Peyer's patch (tissue), 4 donors: ENCODE data around the gene SLC49A4.

Source experiments
- CTCF ChIP-seq, 6 experiments: fragments of 450-650 bp in 4 of 6; fragments of 200-600 bp in 2 of 6; sonication (generic) in 1 of 6; IDR thresholded peaks; one replicate each; pipeline ENCODE4 v1.5.1; 2017 to 2019; ENCODE audit warnings: antibody characterized with exemption in 6 of 6, mild to moderate bottlenecking in 3 of 6, moderate library complexity in 1 of 6
- POLR2A ChIP-seq, 2 donors: fragments of 450-650 bp; IDR thresholded peaks; one replicate each; pipeline ENCODE4 v1.5.1; 2017; ENCODE audit warnings: antibody characterized with exemption in 2 of 2, mild to moderate bottlenecking in 2 of 2, moderate library complexity in 2 of 2

DNA sequence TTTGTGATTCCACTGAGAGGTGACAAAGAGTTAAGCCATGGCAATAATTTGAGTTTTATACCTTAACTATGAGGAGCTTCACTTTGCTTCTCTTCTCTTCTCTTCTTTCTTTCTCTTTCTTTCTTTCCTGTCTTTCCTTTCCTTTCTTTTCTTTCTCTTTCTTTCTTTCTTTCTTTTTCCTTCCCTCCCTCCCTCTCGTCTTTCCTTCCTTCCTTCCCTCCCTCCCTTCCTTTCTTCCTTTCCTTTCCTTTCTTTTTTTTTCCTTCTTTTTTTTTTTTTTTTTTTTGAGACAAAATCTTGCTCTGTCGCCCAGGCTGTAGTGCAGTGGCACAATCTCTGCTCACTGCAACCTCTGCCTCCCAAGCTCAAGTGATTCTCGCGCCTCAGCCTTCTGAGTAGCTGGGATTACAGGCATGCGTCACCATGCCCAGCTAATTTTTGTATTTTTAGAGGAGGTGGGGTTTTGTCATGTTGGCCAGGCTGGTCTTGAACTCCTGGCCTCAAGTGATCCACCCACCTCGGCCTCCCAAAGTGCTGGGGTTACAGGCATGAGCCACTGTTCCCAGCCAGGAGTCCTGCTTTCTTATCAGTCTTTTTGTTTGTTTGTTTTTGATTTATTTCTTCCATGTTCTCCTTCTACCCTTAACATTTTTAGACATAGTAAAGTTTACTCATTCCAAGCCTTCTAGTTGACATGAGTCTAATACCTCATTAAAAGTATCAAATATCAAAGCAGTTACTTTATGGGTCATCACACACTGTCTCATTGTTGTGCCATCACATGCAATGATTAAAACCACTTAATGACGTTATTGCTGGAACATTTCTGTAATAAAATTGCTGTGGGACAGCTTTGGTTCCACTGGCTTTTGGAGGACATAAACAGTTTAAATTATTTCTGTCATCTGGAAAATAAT, 29.9 kb downstream of the SLC49A4 start:
- TF ChIP-seq CTCF (IDR thresholded peaks at IDR 0.05) (no peak), POLR2A (IDR thresholded peaks at IDR 0.05) (no peak)
